ENCODE data around the gene RCBTB2.

The RCBTB2 gene

DNA sequence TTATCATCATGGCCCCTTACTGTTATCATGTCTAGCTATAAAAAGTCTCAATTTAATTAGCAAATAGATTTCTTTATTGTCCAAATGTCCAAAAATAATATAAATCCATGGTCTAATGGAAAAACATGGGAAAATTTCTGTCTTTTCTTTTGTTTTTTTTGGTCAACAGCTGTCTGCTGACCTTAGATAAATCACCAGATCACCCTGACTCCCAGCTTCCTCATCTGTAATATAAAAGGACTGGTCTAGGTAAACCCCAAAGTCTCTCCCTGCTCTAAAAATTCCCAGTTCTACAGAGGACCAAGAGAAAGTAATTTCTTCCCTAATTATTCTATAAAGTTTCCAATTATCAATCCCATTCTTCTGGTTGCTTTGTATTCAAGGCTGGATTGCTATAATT lies 30.7 kb upstream of the RCBTB2 start:
- DNase-seq (ENCODE audit: low spot score): no peak

DNA sequence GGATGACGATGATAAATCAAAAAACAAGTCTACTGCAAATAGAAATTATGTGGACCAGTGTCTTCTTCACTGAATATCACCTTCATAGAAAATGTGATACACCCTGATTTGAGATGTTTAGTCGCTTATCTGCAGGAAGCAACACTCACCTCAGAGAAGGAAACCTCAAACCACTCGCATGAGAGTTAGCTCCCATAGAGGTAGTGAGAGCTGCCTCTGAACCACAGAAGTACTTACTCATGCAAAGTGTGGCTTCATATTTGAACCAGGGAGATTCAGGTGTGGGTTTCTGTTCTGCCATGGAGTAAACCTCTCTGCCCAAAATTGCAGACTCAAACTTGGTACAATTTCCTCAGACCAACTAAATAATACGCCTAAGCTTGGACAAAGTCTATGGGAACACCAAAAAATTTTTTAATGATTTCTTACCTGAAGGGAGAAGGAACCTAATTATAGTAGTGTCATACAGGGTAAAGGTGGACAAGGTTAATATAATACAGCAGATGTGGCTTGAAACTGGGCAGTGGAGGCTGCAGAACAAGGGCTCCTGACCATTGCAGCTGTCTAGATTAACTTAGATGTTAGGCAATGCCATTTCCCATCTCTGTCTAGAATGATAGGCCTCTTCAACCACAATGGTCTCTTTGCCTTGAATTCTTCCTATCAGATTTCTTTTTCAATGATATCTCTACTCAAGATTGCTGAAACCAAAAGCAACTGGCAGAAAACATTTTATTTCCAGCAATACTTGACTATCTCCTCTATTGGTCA lies 29.6 kb upstream of the RCBTB2 start:
- DNase-seq (ENCODE audit: low spot score): no peak

DNA sequence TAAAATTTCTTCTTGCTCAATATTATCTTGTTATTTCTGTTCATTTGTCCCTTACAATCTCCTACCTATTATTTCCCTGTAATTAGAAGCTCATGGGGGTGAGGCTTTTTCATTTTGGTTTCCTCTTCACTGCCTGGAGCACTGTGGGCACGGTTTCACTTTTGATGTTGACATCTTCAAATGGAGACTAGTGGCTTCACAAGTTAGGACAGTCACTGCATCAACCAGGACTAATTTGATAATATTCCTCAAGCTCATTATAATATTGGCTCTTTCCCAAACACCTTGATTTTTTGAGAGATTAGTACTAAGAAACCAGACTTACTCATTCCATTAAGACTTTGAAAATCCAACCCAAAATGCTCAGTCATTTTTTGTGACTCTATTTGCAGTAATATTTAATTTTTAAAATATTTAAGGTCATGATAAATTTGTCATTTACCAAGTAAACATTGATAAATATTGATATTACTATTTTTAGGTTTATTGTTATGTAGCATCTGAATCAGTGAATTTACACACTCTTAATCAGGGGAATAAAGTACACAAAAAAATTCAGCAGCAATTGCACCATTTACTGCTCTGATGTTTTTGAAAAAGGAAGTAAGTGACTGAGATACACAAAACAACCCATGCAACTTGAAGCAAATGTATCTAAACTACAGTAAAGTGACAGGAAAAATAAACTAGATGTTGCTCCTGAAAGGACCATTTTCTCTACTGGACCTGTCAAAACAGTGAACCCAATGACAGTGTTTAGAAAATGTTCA lies 28.8 kb upstream of the RCBTB2 start:
- no peak for DNase-seq (ENCODE audit: low spot score)

DNA sequence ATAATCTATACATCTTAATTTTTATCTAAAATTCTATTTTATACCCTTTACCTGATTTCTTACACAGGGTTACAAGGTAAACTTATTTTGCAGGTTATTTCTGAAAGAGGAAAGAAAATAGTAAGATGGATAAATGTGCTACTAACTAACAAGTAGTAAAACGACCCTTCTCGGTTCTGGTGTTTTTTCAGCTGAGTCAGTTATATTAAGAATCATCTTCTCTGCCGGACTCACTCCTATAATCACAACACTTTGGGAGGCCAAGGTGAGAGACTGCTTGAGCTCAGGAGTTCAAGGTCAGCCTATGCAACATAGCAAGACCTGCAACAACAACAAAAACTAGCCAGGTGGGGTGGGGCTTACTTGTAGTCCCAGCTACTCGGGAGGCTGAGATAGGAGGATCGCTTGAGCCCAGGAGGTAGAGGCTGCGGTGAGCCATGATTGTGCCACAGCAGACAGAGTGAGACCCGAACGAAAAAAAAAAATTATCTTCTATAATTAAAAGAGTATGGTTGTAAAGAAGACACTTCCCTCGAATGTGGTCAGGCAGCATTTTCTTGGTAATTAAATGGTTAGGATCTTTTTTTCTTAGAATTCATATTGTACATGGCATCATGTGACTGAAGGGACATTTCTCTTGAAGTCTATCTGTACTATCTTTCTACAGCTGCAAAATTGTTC lies 27.9 kb upstream of the RCBTB2 start:
- DNase-seq (ENCODE audit: low spot score): no peak

DNA sequence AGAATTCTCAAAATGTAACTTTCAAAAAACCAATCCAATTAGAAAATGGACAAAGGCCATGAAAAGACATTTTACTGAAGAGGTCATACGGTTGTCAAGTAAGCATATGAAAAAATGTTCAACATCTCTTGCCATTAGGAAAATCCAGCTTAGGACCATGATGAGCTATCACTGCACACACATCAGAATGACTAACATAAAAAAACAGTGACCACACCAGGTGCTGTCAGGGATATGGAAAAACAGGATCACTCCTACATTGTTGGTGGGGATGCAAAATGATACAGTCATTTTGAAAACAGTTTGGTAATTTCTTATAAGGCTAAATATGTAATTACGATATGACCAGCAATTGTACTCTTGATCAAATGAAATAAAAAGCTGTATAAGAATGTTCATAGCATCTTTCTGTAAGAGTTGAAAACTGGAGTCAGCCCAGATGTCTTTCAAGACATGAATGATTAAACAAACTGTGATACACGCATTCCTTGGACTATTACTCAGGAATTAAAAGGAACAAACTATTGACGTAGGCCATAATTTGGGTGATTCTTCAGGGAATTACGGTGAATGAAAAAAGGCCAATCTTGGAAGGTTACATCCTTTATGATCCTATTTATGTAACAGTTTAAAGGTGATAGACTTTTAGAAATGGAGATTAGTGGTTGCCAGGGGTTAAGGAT lies 26.9 kb upstream of the RCBTB2 start:
- no peak for DNase-seq (ENCODE audit: low spot score)

DNA sequence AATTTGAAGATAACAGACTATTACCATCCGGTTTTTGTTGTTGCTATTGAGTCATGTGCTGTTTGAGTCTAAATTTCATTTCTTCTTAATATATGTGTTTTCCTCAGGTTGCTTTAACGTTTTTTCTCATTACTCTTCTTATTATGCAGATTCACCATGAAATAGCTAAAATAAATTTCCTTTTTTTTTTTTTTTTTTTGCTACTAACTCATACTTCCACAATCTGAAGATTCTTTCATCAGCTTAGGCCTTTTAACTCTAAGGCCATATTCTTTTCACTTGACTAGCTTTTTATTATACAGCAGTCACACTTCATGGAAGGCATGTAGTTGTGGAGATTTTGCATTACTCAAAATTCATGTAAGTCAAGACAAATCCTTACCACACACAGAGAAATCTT lies 23.9 kb upstream of the RCBTB2 start:
- no peak for DNase-seq (ENCODE audit: low spot score)

DNA sequence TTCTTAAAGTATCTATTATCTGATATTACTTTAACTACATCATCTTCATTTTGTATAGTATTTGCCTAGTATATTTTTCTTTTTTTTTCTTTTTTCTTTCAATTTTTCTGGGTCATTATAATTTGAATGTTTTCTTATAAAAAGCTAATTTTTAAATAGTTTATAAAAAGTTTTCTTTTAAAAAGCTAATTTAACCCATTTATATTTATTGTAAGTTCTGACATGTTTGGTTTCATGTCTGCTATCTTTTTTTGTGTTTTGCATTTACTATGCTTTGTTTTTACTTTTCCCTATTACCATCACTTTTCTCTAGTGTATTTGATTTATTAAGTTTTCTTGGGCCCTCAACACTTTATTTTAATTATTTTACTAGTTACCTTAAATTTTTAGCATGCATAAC lies 22.6 kb upstream of the RCBTB2 start:
- DNase-seq (ENCODE audit: low spot score): no peak

DNA sequence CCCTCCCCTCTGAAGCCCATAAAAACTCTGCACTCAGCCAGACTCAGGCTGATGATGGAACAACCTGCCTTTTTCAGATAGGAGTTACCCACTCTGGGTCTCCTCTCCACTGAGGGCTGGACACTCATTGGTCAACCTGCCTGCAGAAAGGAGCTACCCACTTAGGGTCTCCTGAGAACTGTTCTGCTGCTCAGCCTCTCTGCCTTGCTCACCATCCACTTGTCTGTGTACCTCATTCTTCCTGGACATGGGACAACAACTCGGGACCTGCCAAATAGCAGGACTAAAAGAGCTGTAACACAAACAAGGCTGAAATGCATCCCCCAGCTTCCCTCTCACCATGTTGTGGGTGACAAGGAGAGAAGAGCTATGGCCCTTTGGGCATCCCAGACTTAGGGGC lies 18.4 kb upstream of the RCBTB2 start:
- no peak for DNase-seq (ENCODE audit: low spot score)

DNA sequence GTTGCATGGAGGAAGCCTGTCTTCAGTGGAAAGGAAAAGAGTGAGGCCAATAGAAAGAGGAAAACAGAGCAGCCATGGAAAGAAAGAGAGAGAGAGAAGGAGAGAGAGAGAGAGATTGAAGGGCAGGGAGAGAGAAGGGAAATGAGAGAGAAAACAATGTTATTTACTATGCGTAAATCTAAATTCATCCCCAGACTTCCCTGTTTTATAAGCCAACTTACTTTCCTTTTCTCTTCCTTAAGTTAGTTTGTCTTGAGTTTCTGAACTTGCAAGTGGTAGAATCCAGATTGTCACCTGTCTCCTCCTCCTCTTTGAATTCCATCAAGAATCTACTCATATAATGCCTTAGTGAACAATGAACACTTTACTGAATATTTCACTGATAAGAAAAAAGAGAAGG lies 16.8 kb upstream of the RCBTB2 start:
- DNase-seq (ENCODE audit: low spot score): no peak

DNA sequence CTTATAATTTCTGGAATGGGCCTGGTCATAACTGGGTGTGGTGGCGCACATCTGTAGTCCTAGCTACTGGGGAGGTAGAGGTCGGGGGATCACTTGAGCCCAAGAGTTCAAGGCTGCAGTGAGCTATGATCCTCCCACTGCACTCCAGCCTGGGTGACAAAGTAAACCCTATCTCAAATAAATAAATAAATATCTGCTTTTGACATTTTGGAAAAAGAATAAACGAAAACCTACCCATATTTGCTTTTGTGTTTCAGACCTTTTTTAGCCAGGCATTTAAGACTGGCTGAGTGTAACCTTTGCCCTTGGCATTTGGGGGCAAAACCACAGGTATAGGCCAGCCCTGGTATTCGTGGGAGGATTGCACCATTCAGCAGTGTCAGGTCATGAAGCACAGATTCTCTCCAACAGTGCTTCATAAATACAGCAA lies 14.8 kb upstream of the RCBTB2 start:
- no peak for DNase-seq (ENCODE audit: low spot score)

DNA sequence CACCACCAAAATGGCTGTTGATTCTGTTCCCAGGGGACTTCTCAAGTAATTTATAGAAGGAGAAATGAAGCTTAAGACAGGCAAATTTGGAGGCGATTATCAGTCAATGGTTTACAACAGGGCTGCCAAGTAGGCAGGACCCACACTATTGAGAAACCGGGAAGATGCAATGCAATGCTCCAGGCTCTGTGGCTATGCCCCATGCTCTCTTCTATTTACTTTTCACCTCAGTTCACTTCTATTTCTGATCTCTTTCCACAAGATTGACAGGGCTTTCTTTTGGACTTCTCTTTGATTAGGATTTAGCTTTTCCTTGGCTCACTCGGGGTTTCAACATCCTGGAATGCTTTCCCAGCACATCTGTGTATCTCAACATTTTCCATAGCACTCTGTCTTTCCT lies 12.7 kb upstream of the RCBTB2 start:
- DNase-seq (ENCODE audit: low spot score): no peak

DNA sequence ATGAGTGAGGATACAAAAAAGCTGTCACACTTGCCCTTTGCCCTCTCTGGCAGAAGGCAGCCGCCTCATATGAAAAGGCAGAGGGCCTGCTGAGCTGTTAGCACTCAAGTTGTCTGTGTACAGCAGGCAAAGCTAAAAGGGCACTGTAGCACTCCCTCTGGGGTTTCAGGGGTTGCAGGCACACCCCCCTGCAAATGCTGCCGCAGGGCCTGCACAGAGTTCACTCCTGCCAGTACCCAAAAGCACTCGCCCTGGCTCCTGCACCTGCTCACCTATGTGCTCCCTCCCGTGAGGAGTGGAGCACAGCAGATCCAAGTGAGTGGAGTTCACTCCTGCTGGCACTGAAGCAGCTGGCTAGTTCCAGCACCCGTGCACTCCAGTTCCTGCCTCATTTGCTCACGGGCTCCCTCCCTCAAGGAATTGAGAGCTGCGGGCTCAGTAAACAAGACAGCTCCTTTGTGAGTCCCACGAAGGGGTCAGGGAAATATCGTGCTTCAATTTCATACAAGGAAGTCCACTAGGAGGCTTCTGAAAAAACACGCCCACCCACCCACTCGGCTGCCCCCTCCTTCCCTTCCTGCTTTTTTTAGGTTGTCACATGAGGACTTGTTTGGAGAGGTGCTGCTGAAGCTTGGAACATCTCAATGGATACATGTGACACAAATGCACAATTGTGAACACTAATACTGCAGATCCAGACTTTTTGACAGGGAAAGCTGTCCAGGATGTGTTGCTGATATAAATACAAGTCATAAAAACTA lies 9.9 kb upstream of the RCBTB2 start:
- DNase-seq (ENCODE audit: low spot score): no peak

DNA sequence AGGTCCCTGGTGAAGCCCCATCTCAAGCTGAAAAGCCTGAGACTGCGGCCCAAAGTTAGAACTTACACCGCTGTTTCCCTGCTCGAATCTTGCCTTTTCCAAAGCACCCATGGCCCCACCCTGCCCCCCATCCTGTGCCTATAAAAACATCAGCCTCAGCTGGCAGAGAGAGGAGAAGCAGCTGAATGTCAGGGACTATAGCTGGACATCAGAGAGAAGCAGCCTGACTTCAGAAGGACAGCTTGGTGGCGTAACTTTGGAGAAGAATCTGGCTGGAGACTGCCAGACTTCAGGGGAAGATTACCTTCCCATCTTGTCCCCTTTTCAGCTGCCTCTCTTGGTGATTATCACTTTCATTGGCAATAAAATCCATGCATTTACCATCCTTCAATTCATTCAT lies 9.3 kb upstream of the RCBTB2 start:
- no peak for DNase-seq (ENCODE audit: low spot score)

DNA sequence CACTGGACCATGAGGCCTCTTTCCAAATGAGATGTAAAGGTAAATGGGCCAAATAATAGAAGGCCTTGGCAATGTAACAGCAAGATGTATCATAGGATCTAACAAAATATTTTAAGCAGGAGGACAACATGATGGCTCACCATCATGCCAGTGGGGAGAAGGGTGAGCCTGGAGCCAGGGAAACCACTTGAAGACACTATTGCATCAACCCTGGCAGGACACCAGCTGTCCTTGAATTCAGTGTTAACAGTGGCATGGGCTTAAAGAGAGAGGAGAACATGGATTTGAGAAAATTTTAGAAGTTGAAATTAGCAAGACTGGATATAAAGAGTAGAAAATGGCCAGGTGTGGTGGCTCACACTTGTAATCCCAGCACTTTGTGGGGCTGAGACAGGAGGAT lies 6.7 kb upstream of the RCBTB2 start:
- no peak for DNase-seq (ENCODE audit: low spot score)

DNA sequence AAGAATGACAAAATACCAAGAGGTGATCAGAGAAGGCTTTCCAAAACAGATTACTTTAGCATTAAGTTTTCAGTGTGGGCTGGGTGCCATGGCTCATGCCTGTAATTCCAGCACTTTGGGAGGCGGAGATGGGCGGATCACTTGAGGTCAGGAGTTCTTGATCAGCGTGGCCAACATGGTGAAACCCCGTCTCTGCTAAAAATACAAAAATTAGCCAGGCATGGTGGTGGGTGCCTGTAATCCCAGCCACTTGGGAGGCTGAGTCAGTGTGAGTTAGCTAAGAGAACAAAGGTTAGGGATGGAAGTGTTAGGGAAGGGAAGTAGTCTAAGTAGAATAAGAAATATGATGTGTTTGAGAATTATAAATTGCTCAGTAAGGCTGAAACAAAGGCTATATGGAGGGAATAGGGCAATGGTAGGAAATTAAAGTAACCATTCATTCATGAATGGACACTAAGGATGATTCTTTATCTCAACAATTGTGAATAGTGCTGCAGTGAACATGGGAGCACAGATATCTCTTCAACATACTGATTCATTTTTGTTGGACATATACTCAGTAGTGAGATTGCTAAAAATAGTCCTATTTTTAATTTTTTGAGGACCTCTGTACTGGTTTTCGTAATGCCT lies 3.9 kb upstream of the RCBTB2 start:
- DNase-seq (ENCODE audit: low spot score): no peak

DNA sequence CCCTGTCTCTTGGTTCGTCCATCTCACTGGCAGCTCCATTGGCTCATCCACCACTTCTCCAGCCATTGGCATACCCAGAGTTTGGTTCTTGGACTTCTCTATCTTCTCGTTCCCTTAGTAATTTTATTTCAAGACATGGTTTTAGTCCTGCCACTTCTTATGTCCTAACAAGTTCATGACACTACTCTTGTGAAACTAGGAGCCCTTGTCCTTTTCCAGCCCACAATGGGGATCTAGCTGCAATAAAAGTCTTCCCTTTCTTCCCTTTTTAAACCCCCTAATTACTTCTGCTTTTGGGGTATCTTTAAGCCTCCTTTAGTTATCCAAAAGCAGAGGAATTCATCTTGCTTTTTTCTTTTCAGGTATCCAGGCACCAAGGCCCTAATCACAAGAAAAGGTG lies 2.9 kb upstream of the RCBTB2 start:
- no peak for DNase-seq (ENCODE audit: low spot score)

DNA sequence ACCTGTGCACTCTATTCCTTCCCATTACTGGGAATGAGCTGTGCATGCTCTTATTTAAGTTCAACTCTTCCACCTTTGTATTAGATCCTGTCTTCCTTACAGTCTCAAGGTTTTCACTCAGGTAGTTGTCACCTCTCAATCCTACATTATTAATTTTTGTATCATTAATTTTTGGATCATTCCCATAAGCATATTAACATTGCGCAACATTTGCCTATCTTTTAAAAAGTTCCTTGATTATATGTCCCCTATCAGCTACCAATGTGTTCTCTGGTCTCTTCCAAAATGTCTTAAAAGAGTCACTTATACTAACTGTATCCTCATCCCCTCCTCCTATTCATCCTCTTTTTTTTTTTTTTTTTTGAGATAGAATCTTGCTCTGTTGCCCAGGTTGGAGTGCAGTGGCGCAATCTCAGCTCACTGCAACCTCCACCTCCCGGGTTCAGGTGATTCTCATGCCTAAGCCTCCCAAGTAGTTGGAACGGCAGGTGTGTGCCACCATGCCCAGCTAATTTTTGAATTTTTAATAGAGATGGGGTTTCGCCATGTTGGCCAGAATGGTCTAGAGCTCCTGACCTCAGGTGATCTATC lies 2.1 kb upstream of the RCBTB2 start:
- DNase-seq (ENCODE audit: low spot score): no peak

DNA sequence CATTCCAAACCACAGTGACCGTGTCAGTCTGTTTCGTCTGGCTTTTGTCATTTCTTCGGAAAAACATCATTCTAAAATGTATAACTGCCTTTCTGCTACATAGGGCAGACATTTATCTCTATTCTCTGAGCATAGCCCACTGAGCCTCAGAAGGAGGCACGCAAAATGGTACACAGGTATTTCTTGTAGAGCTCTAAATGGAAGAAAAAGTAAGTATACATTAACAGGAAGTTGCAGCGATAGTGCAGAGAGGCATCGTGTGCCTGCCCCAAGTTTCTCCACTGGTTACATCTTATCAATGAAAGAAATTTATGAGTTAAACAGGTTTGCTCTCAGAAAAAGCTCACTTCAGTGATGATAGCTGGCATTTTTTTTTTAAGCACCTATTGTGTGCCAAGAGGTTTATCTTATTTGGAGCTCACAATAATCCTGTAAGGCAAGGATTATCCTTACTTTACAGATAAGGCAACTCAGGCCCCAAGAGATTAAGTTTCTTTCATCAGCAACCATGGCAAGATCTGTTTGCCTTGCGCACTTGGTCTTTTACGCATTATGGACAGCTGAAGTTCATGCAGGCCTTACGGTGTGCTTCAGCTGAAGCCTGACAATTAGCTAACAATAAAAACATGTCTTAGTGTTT lies 1.2 kb upstream of the RCBTB2 start:
- no peak for DNase-seq (ENCODE audit: low spot score)

DNA sequence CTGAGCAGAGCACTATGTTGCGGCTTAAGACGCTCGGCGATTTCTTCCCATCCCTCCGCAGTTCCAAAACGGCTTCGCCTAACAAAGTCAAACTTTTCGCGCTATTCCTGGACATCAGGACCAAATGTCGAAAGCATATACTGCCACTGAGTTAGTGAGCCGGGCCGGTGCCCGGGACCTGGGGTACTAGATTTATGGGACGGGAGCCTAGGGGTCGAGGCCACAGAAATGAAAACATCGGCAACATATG lies 699 bp downstream of the RCBTB2 start:
- no peak for DNase-seq (ENCODE audit: low spot score)

DNA sequence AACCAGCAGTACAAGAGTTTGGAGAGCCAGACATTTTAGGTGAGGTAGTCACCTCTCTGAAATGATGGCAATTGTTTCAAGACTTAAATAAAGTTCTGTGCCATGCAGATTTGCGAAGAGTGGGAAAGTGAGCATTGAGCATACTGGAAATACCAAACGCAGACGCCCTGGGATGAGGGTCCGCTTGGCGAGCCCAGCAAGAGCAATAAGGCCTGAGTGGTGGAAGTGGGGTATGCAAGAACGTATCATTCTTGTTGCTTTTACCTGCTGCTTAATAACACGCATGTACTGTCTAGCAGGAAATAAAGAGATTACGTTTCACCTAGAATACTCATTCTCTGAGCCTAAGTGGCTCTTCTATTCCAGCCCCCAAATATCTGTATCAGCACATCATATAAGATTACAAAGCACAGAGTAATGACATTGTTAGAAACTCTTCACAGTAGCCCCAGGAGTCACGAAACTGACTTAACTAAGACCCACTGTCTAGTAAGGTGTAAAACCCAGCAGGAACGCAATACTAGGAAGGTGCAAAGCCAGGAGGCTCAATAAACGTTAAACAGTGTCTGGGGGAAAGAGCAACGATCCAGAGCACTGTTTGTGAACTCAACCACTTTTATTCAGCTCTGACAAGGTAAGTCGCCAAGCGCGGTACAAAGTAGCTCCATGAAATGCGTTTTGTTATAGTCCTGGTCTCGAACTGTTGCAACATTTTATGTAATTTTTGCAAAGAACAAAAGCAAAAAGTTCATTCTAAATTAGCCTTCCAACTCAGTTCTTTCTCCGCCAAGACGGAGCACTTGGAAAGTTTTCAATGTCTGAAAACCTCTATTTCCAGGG lies 1.2 kb downstream of the RCBTB2 start:
- no peak for DNase-seq (ENCODE audit: low spot score)
